Stimulated activated CD4-positive, alpha-beta T cell treated with anti-CD3 and anti-CD28 coated beads, Interleukin-12 subunit alpha, Interleukin-12 subunit beta, amount 100 ng/mL, for 24 hours (primary cell): ENCODE data around the gene MARCHF2.

Experiments used
- DNase-seq, 2 experiments: peaks; one replicate each; pipeline ENCODE4 v3.0.0-alpha.2; 2020; ENCODE audit warnings: low read depth in 2 of 2

MARCHF2 gene

GRCh38 chr19:8453616-8454015 lies 40.5 kb downstream of the MARCHF2 start:
- DNase-seq: no peak

DNA sequence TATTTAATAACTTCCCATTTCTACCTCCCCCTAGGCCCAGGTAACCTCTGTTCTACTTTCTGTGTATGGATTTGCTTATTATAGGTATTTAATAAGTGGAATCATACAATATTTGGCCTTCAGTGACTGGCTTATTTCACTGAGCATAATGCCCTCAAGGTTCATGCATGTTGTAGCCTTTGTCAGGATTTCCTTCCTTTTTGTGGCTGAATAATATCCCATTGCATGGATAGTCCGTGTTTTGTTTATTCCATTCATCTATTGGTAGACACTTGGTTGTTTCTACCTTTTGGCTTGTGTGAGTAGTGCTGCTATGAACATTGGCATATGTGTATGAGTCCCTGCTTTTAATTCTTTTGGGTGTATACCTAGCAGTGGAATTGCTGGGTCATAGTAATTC lies 41.1 kb downstream of the MARCHF2 start:
- no peak for DNase-seq

- DNase-seq: no peak
Observed at GRCh38 chr19:8455018-8455417, 41.9 kb downstream of the MARCHF2 start.

GRCh38 chr19:8456064-8456463 lies 43.0 kb downstream of the MARCHF2 start:
- DNase-seq: no peak

GRCh38 chr19:8457209-8457608 lies 44.1 kb downstream of the MARCHF2 start:
- DNase-seq: no peak

GRCh38 chr19:8457827-8458226 lies 44.7 kb downstream of the MARCHF2 start:
- DNase-seq: no peak

GRCh38 chr19:8458380-8458779 lies 45.3 kb downstream of the MARCHF2 start:
- no peak for DNase-seq

GRCh38 chr19:8459095-8459494 lies 46.0 kb downstream of the MARCHF2 start:
- no peak for DNase-seq

- DNase-seq: no peak
Observed at GRCh38 chr19:8459520-8460270, 46.6 kb downstream of the MARCHF2 start.

GRCh38 chr19:8460516-8461298 lies 47.6 kb downstream of the MARCHF2 start:
- DNase-seq: no peak

- no peak for DNase-seq
Observed at GRCh38 chr19:8461376-8461775, 48.3 kb downstream of the MARCHF2 start.

DNA sequence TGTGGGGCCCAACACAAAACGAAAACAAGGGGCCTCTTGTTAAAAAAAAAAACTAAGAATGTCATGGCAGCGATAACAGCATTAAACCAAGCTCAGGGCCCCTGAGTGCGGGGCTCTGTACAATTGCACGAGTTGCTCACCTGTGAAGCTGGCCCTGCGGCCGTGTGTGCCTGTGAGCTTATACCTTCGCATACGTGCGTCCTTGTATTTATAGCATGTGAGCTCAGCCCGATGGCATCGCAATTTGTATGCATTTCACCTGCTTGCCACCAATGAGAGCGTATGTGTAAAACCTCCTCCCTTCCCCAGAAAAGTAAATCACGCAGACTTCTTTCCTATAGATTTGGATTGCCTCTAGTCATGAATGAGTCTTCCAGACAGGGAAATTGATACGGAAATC lies 48.8 kb downstream of the MARCHF2 start:
- DNase-seq: no peak

GRCh38 chr19:8462571-8462970 lies 49.5 kb downstream of the MARCHF2 start:
- DNase-seq: no peak

GRCh38 chr19:8463365-8463764 lies 50.3 kb downstream of the MARCHF2 start:
- DNase-seq: no peak

DNA sequence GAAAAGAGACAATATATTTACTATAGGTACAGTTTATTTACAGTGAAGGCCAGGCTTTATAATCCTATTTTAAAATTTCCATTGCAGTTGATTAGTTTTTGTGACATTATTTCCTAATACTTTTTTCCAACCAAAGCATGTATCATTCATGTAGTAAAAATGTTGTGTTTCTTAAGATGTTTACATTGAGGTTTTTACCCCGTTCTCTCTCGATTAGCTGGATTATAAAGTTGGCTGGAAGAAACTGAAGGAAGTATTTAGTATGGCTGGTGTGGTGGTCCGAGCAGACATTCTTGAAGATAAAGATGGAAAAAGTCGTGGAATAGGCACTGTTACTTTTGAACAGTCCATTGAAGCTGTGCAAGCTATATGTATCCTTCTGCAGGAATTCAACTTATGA lies 52.9 kb downstream of the MARCHF2 start:
- DNase-seq: no peak

DNA sequence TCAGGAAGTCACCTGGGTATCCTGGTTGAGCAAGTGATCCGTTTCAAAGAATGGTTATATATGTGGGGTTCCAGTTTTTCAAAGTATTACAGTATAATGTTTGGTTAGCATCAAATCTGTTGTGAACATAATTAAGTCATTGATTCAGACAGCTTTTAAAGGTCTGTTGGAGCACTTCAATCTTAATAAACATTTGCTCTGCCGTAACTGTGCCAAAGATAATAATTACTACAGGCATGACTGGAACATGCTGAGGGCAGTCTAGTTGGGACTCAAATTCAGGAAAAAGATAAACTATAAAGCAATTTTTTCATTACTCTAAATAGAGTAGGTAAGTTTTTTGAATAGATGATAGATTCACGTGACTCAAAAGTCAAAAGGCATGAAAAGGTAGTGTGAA lies 55.0 kb downstream of the MARCHF2 start:
- DNase-seq: no peak

GRCh38 chr19:8468761-8469373 lies 55.8 kb downstream of the MARCHF2 start:
- no peak for DNase-seq

DNA sequence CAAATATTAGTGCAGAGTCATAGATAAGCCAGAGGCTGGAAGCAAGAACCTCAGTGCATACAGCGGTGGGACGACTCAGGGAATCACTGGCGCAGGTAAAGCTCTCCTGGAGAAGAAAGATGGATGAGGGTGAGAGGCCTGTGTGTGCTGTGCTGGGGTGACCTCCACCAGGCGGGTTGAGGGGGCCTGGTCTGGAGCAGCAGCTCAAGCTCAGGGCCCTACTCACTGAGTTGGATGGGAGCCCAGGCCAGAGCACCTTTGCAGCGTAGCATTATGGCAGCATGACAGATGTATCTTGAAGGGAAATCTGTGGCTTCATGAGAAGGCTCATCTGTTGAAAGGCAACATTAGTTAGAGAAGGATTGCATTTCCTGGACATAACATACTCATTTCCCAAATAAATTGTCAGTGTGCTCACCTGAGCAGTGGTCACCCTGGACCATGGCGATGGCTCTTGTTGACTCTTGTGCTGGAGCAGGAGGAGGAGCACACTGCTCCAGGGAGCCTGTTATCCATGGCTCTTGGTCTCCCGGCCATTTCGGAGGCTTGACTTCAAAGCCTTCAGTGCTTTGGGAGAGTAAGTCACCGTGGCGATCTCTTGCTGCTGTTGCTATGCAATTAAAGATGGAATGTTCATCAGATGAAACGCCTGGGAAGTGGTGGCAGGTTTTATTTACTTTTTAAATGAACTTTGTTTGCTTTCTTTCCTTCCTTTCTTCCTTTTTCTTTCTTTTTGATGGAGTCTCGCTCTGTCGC lies 56.7 kb downstream of the MARCHF2 start:
- DNase-seq: no peak

DNA sequence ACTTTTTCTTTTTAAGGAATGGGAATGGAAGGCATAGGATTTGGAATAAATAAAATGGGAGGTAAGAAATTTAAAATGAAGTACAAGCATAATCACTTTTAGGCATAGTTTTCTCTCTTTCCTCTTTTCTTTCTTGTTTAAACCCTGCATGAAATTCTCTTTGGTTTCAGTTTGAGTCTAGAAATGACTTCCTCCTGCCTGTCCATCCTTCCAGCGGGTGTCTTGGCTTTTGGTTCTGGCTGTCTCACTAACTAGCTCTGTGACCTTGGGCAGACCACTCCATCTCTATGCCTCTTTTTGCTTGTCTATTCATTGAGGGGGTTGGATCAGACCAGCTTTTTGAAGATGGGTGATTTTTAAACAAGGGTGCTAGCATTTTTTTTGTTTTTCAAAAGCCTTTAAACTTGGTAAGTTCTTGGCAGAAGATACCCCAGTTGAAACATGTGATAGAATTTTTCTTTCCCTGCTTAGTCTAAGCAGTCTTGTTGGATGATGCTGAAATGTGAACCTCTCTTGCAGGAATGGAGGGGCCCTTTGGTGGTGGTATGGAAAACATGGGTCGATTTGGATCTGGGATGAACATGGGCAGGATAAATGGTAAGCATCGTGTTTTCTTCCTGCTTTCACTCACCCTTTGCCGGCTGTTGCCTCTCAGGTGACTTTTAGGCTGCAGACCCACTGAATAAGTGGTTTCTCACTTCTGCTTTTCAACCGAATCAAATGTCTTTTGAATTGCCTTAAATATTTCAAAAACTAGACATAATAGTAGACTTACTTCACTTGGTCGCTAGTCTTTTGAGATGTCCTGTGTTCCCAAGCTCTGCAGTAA lies 60.8 kb downstream of the MARCHF2 start:
- no peak for DNase-seq

GRCh38 chr19:8475005-8475404 lies 61.9 kb downstream of the MARCHF2 start:
- DNase-seq: no peak

DNA sequence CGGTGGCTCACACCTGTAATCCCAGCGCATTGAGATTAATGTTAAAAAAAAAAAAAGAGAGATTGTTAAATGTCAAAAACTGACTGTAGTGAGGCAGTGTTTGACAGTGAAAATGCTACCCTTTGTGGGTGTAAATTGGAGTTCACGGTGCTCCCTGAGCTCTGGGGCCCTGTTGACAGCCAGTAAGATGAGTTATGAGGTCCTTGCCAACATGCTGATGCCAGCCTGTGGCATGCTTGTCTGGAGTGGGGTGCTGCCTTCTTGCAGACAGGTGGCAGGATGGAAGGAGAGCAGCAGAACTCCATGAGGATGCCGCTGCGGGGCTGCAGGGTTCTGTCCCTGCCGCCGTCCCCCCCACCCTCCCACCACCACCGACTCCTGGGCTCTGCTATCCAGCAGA lies 63.4 kb downstream of the MARCHF2 start:
- DNase-seq: no peak
